Measurements from ENCODE around the gene ANKRD28.

Gene ANKRD28

DNA sequence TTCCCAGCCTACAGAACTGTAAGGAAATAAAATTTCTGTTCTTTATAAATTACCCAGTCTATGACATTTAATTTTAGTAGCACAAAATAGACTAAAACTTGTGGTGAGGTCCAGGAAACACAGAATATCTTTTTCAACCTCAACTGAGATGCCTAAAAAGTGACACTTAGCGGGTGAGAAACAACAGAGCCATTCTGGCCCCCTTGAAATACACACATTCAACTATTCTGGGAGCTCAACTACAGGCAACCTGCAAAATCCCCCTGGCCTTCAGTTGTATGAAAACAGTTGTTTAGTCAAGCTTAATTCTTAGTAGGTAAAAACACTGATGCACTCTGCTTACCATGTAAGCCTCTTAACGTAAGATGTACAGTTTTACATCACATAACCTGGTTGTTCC, 66.8 kb downstream of the ANKRD28 start:
- no peak for TF ChIP-seq POLR2AphosphoS5 (IDR thresholded peaks at IDR 0.05; ENCODE audit: low read depth, low read length)
- no peak for TF ChIP-seq POLR2A (IDR thresholded peaks at IDR 0.05; ENCODE audit: low read depth, low read length)
- DNase-seq (ENCODE audit: insufficient read length), result no peak
- no peak for FAIRE-seq

DNA sequence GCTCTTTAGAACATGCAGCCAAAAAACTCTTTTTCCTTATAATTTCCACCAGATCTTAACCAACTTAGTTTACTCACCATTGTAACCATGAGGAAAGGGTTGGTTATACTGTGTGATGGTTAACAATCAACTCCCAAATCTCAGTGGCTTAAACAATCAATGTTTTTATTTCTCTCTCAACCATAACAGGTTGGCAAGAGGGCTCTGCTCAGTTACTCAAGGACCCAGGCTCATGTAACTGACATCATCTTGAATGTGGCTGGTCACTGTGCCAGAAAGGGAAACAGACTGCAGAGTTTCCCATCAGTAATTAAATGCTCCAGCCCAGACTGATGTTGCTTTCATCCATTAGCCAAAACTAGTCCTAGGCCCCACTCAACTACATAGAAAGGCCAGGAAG, 69.0 kb downstream of the ANKRD28 start:
- no peak for DNase-seq (ENCODE audit: insufficient read length)
- no peak for FAIRE-seq
- no peak for TF ChIP-seq TAF1 (IDR thresholded peaks at IDR 0.05; ENCODE audit: borderline replicate concordance, low read depth, low read length)
- TF ChIP-seq POLR2A (IDR thresholded peaks at IDR 0.05; ENCODE audit: low read depth, low read length), result no peak
- no peak for TF ChIP-seq POLR2AphosphoS5 (IDR thresholded peaks at IDR 0.05; ENCODE audit: low read depth, low read length)

DNA sequence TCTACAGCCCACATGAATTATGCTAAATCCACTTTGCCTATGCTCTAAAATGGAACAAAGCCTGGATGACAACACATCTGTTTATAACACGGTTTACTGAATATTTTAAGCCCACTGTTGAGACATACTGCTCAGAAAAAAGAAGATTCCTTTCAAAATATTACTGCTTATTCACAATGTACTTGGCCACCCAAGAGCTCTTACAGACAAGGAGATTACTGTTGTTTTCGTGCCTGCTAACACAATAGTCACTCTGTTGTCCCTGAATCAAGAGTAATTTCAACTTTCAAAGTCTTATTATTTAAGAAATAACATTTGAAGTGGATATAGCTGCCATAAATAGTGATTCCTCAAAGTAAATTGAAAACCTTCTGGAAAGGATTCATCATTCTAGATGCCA, 70.9 kb downstream of the ANKRD28 start:
- DNase-seq (ENCODE audit: insufficient read length) (no peak), FAIRE-seq (no peak)
- TF ChIP-seq POLR2AphosphoS5 (IDR thresholded peaks at IDR 0.05; ENCODE audit: low read depth, low read length) (no peak), POLR2A (IDR thresholded peaks at IDR 0.05; ENCODE audit: low read depth, low read length) (no peak), TAF1 (IDR thresholded peaks at IDR 0.05; ENCODE audit: borderline replicate concordance, low read depth, low read length) (no peak)

DNA sequence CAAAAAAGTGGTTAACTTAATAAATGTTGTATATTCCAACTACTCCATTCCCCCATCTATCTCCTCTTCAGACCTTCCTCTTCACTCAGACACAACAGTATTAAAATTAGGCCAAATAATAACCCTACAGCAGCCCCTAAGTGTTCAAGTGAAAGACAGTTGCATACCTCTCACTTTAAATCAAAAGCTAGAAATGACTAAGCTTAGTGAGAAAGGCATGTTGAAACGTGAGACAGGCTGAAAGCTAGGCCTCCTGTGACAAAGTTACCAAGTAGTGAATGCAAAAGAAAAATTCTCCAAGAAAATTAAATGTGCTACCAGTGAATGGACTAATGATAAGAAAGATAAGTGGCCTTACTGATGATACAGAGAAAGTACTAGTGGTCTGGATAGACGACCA, 71.7 kb downstream of the ANKRD28 start:
- peak; percentile 33 for FAIRE-seq
- DNase-seq (ENCODE audit: insufficient read length), result no peak
- TF ChIP-seq POLR2A (IDR thresholded peaks at IDR 0.05; ENCODE audit: low read depth, low read length), result no peak
- no peak for TF ChIP-seq POLR2AphosphoS5 (IDR thresholded peaks at IDR 0.05; ENCODE audit: low read depth, low read length)
- no peak for TF ChIP-seq TAF1 (IDR thresholded peaks at IDR 0.05; ENCODE audit: borderline replicate concordance, low read depth, low read length)

DNA sequence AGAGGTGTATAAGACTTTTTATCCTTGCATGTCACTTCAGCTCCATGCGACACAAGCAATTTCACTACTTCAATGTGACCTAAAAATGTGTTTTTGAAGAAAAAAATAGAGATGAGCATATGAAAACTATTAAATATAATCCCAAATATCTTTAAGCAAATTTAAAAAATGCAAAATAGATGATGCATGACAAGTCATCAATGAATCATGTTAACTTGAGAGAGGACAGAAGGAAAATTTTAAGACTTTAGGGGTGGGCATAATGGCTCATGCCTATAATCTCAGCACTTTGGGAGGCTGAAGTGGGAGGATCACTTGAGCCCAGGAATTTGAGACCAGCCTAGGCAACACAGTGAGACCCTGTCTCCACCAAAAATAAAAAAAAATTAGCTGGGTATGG, 73.3 kb downstream of the ANKRD28 start:
- no peak for FAIRE-seq
- no peak for DNase-seq (ENCODE audit: insufficient read length)
- no peak for TF ChIP-seq TAF1 (IDR thresholded peaks at IDR 0.05; ENCODE audit: borderline replicate concordance, low read depth, low read length)
- TF ChIP-seq POLR2A (IDR thresholded peaks at IDR 0.05; ENCODE audit: low read depth, low read length), result no peak
- TF ChIP-seq POLR2AphosphoS5 (IDR thresholded peaks at IDR 0.05; ENCODE audit: low read depth, low read length), result no peak

DNA sequence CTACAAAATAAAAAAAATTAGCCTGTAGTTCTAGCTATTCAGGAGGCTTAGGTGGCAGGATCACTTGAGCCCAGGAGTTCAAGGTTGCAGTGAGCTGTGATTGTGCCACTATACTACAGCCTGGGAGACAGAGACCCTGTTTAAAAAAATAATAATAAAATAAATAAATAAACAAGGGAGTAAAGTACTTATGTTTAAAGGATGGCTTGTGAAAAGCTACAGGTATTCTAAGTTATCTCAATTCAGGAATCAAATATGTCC, 74.2 kb downstream of the ANKRD28 start:
- TF ChIP-seq POLR2AphosphoS5 (IDR thresholded peaks at IDR 0.05; ENCODE audit: low read depth, low read length) (no peak), POLR2A (IDR thresholded peaks at IDR 0.05; ENCODE audit: low read depth, low read length) (no peak), TAF1 (IDR thresholded peaks at IDR 0.05; ENCODE audit: borderline replicate concordance, low read depth, low read length) (no peak)
- DNase-seq (ENCODE audit: insufficient read length), result no peak
- FAIRE-seq, result no peak

DNA sequence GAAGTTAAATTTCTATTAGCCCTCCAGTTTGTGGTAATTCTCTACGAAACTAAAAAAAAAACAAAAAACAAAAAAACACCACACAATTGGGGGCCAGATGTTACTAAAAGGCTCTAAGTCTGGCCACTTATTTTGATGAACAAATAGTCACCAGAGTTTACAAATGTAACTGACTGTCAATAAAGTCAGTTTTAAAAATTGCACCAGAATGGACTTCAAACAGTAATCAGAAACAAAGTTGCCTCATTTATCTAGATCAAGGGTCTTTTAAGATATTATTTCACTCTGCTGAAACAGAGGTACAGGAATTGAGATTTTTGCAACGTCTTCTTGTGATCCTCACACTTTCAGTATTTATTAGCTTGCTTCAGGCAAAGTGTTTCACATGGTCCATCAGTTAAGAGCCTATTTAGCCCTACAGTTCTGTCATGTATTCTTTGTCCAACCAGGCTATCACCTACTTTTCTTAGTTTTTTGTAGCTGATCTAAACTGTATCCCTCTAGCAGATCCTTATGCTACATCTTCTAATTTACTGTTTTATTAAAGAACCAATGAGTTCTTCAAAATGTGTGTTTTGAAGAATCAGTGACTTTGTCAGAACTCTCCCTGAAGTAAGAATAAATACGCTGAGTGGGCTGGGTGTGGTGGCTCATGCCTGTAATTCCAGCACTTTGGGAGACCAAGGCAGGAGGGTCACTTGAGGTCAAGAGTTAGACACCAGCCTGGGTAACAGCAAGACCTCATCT, 74.7 kb downstream of the ANKRD28 start:
- TF ChIP-seq POLR2A (IDR thresholded peaks at IDR 0.05; ENCODE audit: low read depth, low read length), result no peak
- no peak for TF ChIP-seq TAF1 (IDR thresholded peaks at IDR 0.05; ENCODE audit: borderline replicate concordance, low read depth, low read length)
- TF ChIP-seq POLR2AphosphoS5 (IDR thresholded peaks at IDR 0.05; ENCODE audit: low read depth, low read length), result no peak
- peak; percentile 5 for FAIRE-seq
- no peak for DNase-seq (ENCODE audit: insufficient read length)

DNA sequence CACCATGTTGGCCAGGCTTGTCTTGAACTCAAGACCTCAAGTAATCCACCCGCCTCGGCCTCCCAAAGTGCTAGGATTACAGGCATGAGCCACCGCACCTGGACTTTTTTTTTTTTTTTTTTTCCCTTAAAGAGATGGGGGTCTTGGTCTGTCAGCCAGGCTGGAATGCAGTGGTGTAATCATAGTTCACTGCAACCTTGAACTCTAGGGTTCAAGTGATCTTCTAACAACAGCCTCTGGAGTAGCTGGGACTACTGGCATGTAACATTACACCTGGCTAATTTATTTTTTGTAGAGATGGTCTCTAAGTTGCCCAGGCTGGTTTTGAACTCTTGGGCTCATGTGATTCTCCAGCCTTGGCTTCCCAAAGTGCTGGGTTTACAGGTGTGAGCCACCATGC, 81.6 kb downstream of the ANKRD28 start:
- no peak for FAIRE-seq
- TF ChIP-seq TAF1 (IDR thresholded peaks at IDR 0.05; ENCODE audit: borderline replicate concordance, low read depth, low read length) (no peak), POLR2AphosphoS5 (IDR thresholded peaks at IDR 0.05; ENCODE audit: low read depth, low read length) (no peak), POLR2A (IDR thresholded peaks at IDR 0.05; ENCODE audit: low read depth, low read length) (no peak)

DNA sequence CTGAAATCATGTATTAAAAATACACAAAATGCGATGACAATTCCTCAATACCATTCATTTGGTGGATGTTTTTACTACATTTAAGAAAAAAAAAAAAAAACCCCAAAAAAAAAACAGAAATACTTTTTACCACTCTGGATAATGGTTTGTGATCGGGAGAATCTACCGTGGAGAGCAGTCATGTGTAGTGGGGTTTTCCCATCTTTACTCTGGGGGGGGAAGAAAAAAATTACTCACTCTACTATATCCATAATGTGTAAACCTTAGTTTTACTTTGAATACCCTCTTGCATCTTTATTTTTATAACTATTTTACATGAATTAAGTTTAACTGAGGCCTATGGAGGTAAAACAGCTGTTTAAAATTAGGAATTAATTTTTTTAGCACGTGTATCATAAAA, 83.3 kb downstream of the ANKRD28 start:
- TF ChIP-seq POLR2AphosphoS5 (IDR thresholded peaks at IDR 0.05; ENCODE audit: low read depth, low read length) (no peak), TAF1 (IDR thresholded peaks at IDR 0.05; ENCODE audit: borderline replicate concordance, low read depth, low read length) (no peak), POLR2A (IDR thresholded peaks at IDR 0.05; ENCODE audit: low read depth, low read length) (no peak)
- DNase-seq (ENCODE audit: insufficient read length) (no peak), FAIRE-seq (no peak)

More for the DNA sequence above, 81.6 kb downstream of the ANKRD28 start:
- DNase-seq (ENCODE audit: insufficient read length), result no peak

DNA sequence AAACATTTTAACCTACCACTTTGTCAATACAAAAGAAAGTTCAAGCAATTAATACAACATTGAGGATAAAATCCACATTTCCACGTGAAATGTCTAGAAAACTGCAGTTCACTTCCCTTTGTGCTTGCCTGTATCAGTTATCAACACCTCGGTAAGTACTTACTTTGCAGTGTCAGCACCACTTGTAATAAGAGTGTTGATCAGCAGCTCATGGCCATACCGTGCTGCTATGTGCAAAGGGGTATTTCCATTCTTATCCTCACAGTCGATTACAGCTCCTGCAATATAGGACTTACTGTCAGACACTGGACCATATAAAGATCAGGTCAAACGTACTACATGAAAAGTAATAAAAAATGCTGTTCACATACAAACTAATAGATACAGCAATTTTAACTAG, 84.4 kb downstream of the ANKRD28 start:
- TF ChIP-seq POLR2AphosphoS5 (IDR thresholded peaks at IDR 0.05; ENCODE audit: low read depth, low read length) (no peak), TAF1 (IDR thresholded peaks at IDR 0.05; ENCODE audit: borderline replicate concordance, low read depth, low read length) (no peak), POLR2A (IDR thresholded peaks at IDR 0.05; ENCODE audit: low read depth, low read length) (no peak)
- DNase-seq (ENCODE audit: insufficient read length) (no peak), FAIRE-seq (peak; percentile 68)

DNA sequence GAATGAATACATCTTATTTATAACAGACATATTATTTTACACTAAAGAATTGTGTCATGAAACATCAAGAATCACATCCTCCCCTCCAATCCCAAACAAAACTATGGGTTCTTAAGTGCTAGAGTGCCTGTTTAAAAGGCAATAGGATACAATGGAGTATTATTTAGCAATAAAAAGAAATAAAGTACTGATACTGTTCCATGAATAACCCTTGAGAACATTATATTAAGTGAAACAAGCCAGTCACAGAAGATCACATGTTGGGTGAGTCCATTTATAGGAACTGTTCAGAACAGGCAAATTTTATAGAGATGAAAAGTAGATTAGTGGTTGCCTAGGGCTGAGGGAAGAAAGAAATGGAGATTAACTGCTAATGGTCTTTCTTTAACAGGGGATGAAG, 86.5 kb downstream of the ANKRD28 start:
- DNase-seq (ENCODE audit: insufficient read length), result no peak
- TF ChIP-seq POLR2AphosphoS5 (IDR thresholded peaks at IDR 0.05; ENCODE audit: low read depth, low read length), result no peak
- no peak for TF ChIP-seq POLR2A (IDR thresholded peaks at IDR 0.05; ENCODE audit: low read depth, low read length)
- no peak for TF ChIP-seq TAF1 (IDR thresholded peaks at IDR 0.05; ENCODE audit: borderline replicate concordance, low read depth, low read length)
- FAIRE-seq, result no peak

DNA sequence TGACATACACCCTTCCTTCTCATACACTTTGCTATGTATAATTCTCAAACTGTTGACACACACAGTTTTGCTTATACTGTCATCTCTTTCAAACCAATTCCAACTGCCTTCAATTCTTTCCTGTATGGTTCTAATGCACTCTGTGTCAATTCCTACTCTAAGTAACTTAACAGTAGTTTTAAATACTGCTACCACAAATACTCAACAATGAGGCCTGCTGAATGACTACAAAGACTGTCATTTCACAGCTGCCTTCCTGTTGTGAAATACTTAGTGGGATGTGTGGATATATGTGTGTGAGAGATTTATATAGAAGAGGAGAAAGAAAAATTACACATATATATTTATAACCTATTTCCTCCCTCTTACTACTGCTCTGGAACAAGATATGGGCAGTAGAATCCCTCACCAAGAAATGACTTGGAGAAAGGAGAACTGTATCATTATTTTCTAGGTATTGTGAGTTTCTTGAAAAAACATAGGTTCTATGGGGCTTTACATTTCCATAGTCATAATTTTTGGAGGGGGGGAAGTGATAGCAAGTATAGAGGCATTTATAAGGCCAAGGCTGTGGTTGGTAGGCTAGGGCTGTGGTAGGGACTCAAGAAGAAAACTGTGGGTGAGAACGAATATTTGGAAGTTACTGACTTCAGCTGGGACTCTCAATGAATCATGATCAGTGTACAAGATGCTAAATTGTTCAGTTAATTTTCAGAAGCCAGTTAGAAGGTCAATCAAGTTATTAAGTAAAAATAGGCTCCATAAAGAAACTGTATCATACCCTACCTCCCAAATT, 88.7 kb downstream of the ANKRD28 start:
- DNase-seq (ENCODE audit: insufficient read length) (no peak), FAIRE-seq (no peak)
- TF ChIP-seq POLR2A (IDR thresholded peaks at IDR 0.05; ENCODE audit: low read depth, low read length) (no peak), TAF1 (IDR thresholded peaks at IDR 0.05; ENCODE audit: borderline replicate concordance, low read depth, low read length) (no peak), POLR2AphosphoS5 (IDR thresholded peaks at IDR 0.05; ENCODE audit: low read depth, low read length) (no peak)
